HG02981 (cell line): Measurements from ENCODE around the gene MICAL2.

Experiments used
- ATAC-seq: cut with Tn5 transposase; IDR thresholded peaks from one replicate; pipeline ENCODE4 v1.9.1; 2021; ENCODE audit warnings: mild to moderate bottlenecking, moderate library complexity; ENCODE audit not compliant: unreplicated experiment

The MICAL2 gene

DNA sequence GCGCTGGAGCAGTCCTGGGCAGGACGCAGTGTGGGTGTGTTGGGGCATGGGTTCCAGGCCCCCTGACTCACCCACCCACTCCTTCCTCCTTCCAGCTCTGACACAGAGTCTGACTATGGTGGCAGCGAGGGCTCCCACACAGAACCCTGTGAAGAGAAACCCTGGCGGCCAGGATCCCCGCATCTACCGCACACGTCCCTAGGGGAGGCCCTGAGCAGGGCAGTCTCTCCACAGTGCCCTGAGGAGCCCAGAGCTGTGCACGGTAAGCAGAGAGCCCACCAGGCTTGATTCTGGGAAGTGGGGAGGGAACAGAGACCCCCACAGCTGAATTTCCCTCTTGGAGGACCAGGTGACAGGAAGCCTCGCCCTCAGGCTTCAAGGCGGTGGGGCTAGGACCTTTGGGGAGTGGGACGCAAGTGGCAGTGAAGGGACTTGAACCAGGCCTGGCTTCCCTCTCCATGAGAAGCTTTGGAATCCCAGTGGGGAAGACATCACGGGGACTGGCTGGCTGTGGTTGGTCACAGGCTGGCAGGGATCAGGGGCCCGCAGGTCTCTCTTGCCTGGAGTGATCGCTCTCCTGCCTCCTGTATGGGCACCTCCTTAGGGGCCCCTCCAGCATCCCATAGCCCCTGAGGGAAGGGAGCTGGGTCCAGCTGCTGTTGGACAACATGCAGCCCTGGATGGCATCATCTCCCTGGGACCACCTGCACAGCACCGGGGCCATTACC lies 170.6 kb downstream of the MICAL2 start:
- ATAC-seq = no peak

DNA sequence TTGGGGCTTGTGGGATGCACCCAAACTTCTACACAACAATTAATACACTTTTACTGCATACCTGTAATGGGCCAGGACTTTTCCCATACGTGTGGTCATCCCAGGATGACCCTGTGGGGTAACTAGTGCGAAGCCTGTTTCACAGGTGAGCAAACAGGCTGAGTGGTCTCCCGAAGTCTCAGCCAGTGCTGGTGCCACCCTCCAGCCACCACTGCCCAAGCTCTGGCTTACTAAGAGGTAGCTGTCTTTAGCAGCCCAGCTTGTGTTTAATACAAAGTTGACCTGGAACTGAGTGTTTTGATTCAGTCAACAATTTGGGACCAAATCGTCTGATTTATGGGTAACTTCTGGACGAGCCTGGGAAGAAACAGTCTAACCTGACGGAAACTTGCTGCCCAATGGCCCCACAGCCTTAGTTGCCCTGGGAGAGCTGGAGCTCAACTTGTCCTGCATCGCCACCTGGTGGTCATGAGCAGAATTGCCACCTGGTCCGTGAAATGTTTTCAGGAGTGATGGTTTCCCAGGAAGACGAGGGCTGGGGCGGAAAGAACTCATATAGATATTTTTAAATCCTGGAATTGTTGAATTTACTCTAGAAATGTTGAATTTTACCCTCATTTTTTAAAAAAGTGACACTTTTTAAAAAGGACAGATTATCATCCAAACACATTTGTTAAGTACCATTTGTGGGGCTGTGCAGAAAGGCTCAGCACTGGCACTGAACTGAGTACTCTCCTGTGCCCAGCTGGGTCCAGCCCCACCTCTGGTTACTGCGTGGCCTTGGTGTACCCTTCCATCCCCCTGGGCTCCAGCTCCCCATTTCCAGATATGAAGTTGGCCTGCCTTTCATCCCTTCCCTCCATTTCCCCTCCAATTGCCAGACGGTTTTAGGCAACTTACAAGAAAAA lies 171.4 kb downstream of the MICAL2 start:
- no peak for ATAC-seq

DNA sequence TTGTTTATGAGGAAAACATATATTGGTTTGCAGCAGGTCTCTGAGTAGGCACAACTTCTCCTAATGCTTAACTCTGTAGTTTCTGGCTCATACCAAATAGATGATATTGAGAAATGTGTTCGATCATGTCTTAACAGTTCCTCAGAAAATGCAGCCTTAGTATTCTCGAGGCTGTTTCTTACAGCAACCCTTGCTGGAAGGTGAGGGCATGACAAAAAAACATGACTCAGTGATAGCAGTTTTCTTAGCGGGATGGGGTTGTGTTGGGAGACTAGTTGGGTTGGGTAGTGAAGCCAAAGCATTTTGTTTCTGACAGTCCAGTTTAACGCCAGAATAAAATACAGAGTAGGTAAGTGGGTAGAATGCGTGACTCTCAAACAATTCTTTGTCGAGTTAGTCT lies 172.3 kb downstream of the MICAL2 start:
- no peak for ATAC-seq

DNA sequence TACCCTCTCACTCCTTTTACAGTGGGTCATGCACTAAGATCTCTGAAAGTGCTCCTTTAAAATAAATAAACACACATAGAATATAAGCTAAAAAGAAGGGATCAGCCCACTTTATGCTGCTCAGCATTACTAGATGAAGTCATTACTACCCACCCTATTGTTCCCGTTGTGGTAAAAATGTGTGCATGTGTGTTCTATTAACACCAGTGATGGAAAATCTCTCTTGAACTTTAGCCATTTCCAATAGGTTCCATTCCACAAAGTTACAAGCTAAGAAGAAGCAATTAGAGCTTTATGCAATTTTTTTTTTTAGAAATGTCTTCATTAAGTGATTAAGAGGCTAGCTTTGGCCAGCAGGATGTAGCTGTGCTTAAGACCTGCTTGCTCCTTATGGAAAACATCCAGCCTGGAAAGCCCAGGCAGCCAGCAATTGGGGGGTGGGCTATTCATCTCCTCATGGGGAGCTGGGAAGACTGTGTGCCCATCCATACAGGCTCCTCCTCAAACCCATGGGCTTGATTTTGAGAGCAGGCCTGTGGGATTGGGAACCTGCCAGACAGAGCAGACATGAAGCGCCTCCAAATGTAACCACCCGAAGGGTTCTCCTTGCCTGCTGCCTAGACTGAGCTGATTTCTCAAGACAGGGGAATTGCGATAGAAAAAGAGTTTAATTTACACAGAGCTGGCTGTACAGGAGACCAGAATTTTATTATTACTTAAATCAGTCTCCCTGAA lies 174.1 kb downstream of the MICAL2 start:
- ATAC-seq = no peak

DNA sequence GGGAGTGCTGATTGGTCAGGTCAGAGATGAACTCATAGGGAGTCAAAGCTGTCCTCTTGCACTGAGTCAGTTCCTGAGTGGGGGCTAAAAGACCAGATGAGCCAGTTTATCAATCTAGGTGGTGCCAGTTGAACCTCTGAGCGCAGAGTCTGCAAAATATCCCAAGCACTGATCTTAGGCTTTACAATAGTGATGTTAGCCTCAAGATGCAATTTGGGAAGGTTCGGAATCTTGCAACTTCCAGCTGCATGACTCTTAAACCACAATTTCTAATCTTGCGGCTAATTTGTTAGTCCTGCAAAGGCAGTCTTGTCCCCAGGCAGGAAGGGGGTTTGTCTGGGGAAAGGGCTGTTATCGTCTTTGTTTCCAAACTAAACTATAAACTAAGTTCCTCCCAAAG lies 174.7 kb downstream of the MICAL2 start:
- no peak for ATAC-seq

DNA sequence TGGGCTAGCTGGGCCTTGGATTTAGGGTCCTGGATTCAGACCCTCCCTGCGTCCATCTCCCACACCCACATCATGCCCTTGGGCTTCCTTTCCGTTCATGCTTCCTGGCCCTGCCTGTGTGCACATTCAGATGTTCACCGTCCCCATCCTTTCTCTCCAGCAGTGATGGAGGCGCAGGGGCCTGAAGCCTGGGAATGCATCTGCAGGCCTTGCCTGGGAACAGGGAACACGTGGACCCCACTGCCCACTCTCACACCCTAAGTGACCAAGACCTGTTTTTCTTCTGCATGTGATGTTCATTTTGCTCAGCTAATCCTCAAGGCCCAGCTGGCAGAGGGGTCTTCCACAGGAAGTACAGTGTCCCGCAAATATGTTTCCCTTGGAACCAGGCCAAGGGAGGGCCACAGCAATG lies 175.4 kb downstream of the MICAL2 start:
- ATAC-seq = no peak

DNA sequence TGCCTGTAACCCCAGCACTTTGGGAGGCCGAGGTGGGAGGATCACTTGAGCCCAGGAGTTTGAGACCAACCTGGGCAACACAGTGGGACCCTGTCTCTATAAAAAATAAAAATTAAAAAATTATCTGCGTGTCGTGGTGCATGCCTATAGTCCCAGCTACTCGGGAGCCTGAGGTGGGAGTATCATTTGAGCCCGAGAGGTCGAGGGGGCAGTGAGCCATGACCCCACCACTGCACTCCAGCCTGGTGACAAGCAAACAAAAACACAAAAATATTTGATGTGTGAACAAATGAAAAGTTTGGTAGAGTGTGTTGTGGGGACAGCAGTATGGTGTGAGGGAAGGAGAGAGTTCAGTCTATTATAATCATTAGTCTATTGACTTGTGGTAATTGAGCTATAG lies 176.2 kb downstream of the MICAL2 start:
- no peak for ATAC-seq

DNA sequence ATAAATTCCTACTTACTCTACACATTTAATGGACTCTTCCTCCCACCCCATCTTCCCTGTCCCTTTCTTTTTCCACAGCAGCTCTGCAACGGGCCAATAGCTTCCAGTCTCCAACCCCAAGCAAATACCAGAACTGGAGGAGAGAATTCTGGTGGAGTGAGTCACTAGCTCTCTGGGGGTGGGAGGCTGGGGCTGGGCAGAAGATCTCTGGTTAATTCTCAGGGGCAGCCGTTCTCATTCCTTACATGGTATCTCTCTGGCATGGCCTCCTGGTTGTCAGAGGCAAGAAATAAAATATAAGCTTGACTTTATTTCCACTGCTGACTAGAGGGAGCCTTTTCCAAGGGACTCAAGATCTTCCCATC lies 176.6 kb downstream of the MICAL2 start:
- ATAC-seq = no peak

DNA sequence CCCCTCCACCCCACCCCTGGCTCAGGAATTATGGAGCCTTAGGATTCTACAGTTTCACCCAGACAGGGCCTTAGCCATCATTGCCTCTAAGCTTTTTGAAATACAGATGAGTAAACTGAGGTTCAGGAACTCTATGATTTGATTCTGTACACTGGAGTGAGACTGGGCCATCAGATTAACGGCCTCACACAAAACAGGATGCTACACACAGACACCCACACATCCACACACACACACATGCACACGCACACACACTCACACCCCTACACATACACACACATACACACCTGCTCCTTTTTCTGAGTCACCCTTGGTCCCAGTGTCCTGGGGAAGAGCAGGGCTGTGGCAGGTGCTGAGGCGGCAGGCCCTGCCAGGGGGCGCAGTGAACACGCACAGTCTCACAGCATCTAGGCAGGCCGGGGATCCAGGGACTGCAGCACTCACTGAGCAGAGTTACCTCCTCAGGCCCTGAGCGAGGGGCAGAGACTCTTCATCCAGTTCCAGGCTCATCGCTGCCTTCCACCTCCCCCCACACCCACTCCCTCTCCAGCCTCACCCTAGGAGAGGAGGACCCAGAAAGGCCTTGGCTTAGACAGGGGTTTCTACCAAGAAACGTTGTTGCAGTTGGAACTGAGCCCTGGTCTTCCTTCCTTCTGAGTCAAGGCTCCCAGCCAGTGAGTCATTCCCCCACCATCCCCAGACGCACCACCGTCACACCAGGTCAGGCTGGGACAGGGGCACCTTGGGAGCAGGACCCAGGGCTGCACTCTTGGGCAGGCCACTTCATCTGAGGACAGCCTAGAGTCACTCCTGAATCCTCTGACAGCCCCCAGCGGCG lies 177.2 kb downstream of the MICAL2 start:
- no peak for ATAC-seq

DNA sequence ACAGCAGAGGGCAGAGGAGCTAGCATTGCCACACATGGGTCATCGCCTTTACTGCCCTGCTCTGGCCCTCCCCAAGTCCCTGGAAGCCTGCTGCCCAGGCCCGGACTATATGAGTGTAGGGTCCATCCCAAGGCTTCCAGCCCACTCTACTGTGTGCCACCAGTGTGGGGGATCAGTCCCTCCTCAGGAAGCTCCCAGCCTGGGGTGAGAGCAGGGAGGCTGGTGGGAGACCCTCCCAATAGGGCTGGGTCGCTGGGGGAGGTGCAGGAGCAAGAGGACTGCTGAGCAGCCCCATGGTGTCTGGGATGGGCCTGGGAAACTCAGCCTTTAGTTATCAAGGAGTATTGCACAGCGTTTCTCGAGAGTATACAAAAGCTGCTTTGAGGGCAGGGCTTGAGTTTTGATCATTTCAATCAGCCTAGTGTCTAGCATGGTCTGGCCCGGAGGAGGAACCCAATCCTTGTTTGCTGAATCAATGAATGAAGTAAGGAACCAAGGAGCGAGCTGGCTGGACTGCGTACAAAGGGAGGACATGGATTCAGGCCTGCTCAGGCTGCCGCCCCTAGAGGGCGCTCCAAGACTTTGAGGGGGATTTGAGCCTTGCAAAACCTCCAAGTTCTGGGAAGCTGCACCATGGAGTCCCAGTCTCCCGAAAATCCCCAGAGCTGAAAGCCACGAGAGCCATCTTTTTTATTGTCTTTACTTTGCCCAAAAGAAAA lies 178.0 kb downstream of the MICAL2 start:
- no peak for ATAC-seq

DNA sequence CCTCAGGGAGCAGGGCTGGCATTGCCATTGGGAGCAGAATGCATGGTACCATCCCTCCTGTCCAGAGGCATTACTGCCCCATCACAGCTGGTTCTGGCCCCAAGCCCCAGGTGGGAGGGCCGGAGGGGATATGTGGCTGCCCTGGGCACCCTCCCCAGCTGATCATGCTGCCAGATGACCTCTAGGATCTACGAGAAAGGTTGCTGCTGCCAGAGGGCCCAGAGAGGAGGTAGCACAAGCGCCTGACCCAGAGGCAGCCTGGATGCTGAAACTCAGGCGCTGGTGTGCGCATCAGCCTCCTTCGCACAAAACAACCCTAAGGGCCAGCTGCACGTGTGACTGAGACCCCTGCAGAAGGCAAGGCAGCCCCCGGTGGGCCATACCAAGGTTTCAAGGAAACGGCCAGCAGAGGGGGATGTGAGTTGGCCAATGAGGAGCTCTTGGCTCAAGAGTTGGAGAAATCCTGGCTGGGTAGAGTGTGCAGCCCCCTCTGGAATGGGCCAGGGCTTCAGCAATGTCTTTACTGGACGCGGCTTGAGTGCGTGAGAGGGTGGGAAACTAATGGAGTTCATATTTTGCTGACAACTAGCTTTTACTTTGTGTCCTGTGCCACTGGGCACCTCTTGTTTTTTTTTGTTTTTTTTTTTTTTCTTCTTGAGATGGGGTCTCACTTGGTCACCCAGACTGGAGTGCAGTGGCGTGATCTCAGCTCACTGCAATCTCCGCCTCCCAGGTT lies 178.7 kb downstream of the MICAL2 start:
- no peak for ATAC-seq

DNA sequence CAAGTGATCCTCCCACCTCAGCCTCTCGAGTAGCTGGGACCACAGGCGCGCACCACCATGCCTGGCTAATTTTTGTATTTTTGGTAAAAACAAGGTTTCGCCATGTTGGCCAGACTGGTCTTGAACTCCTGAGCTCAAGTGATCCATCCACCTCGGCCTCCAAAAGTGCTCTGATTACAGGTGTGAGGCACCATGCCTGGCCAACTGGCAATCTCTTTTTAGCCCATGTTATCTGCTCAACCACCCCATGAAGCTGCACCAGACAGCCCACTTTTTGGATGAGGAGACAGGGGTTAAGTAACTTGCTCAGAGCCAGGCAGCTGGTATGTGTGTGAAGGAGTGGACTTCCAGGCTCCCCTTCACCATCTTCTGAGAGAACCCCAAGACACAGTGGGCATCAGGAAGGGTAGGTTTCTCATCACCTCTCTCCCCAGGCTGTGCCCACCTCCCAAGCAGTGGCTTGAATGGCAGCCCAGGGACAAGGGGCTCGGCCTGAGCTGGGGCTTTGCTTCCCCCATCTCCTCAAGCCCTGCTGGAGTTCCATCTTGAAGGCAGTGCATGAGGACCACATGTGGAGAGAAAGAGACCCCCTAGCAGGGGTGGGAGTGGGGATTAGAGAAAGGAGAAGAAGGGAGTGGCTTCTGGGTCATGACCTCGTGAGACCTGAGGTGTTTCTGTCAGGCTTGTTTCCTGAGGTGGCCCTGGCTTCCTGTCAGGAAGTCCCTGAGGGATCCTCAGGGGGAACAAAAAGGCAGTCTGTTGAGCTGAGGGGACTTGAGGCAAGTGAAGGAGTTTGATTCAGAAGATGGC lies 179.5 kb downstream of the MICAL2 start:
- ATAC-seq = no peak

DNA sequence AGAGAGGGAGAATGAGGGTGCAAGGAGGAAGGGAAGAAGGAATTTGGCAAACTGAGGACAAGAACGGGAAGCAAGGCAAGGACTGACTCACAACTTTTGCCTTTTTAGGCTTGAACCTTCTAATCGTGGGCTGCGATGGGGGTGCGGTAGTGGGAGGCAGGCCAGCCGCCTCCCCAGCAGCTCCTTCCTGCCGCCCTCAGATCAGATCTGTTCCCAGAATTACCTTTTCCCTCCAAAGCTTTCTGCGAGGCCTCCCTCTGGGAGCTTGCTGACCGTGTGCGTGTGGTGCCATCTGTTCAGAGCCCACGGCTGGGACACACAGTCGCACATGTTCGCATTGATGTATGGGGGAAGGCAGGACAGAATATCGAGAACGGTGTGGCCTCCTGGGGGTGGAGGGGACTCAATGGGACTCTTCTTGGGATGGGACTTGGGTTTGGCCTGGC lies 180.1 kb downstream of the MICAL2 start:
- ATAC-seq = no peak

DNA sequence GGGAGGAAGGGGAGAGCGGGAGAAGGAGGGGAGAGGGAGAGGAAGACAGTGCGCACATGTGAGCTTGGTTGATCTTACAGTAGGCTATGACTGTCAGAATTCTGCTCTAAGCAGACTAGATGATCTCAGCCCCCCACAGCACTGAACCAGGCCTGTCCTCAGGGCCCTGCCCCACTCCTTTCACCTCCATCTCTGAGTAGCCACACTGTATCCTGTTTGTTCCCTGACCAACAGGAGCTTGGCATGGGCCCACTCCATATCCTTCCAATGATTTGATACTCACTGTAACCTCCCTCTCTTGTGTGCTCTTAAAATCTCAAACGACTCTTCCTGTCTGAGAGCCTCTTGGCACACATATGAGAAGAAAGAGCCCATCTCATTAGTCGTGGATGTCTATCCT lies 180.9 kb downstream of the MICAL2 start:
- no peak for ATAC-seq

DNA sequence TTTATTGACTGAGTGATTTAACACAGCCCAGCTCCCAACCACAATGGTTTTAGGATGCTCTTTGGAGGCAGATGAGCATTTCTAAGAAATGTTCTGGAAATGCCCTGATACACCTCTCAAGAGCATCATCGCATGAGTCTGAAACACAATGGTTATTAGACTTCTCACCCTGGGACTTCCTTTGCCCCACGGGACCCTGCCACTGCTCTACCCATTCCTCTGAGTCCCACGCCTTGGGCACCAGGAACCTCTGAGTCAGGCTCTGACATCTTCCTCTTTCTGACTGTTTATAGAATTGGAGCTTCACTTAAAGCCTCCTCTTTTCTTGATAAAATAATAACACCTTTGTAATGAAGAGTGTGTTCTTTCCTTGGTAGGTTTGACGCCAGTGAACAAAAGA lies 181.4 kb downstream of the MICAL2 start:
- ATAC-seq = no peak

DNA sequence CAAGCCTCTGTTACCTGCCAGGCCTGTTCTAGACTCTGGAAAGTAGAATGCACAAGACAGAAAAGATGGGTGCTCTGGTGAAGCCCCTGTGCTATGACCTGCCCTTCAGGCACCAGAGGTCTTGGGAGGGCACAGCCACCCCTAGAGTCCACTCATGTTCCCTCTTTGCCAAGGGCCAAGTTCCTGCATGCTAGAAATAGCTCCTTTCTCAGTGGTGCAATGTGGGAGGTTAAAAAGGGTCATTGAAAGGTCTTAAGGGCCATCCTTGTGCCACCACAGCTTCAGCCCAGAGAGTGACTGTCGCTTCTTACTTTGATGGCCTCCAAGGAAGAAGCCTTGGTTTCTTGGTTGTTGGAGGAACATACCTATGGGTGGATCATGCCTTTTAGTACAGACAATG lies 182.4 kb downstream of the MICAL2 start:
- ATAC-seq = no peak

DNA sequence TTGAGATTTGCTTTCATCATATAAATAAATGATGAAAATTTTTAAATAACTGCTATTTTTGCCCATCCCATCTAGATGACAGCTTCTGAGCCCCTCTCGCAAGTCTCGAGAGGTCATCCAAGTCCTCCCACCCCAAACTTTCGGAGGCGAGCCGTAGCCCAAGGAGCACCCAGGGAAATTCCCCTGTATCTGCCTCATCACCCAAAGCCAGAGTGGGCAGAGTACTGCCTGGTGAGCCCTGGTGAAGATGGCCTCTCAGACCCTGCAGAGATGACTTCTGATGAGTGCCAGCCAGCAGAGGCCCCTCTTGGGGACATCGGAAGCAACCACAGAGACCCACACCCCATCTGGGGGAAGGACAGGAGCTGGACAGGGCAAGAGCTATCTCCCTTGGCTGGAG lies 183.1 kb downstream of the MICAL2 start:
- ATAC-seq = no peak

DNA sequence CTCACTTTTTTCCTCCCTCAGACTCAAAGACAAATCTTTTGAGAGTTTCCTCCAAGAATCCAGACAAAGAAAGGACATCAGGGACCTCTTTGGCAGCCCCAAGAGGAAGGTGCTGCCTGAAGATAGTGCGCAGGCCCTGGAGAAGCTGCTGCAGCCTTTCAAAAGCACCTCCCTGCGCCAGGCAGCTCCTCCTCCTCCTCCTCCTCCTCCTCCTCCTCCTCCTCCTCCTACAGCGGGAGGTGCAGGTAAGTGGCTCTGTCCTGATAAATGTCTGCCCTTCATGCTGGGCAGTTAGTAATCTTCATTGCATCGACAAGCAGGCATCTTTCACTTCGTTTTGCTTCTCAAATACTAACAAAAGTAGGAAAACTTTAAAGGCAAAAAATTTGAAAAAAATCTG lies 184.2 kb downstream of the MICAL2 start:
- ATAC-seq = no peak

DNA sequence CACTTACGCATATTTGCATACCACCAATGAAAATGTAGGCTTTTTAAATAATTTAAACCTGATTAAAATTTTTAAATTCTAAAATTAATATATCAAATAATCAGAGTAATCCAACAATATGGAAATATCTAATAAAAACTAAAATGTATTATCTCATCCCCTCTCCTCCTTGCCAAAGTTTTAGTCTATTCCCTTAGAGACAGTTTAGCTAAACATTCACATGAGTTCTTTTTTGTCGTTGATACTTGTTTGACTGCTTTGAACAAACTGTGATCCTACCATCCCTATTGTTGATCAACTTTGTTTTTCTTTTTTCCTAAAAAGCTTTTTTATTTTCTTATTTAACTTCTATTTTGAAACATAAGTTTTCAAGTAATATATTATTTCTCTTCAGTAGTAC lies 185.6 kb downstream of the MICAL2 start:
- no peak for ATAC-seq
